A673 (cell line): Measurements from ENCODE around the gene KRT71. TPM values are rescaled to one million over a fixed set of nuclear protein-coding genes. Genes with fewer than 3 reads are reported as not detected.

Source experiments
- BruUV-seq: library from RNA; stranded (reverse); fragments of 400-500 nt; replicated peaks from 2 replicates; lab custom pipeline; 2021; lab: Mats Ljungman, UMichigan
- CTCF ChIA-PET: fragments of 300-600 bp; sonication (Branson Sonifier 250); formaldehyde crosslinking; loops from one replicate; lab custom pipeline; 2022; ENCODE audit warnings: antibody characterized with exemption; lab: Charles Lee
- POLR2A ChIA-PET: fragments of 300-600 bp; sonication (Branson Sonifier 250); formaldehyde crosslinking; loops from one replicate; lab custom pipeline; 2022; ENCODE audit warnings: antibody characterized with exemption; ENCODE audit not compliant: low non-redundant PET; lab: Charles Lee
- DNase-seq: peaks from one replicate; pipeline ENCODE4 v3.0.0-alpha.2; 2015; ENCODE audit warnings: low spot score
- H3K27ac ChIP-seq: fragments of 200-600 bp; sonication (generic); 2 replicates; pipeline ENCODE4 v1.5.1; 2016; ENCODE audit warnings: mixed run types, low read depth, mild to moderate bottlenecking, mixed read lengths, antibody characterized with exemption, low read length; ENCODE audit not compliant: poor library complexity, severe bottlenecking
- H3K27me3 ChIP-seq: fragments of 200-600 bp; sonication (generic); replicated peaks from 2 replicates; pipeline ENCODE4 v1.6.1; 2017; ENCODE audit warnings: mixed run types, low read depth, mild to moderate bottlenecking, mixed read lengths, antibody characterized with exemption, low read length; ENCODE audit not compliant: insufficient read depth, poor library complexity
- H3K36me3 ChIP-seq: fragments of 200-600 bp; sonication (generic); 2 replicates; pipeline ENCODE4 v1.6.1; 2016; ENCODE audit warnings: mixed run types, mild to moderate bottlenecking, mixed read lengths, antibody characterized with exemption, low read length; ENCODE audit not compliant: insufficient read depth, poor library complexity, severe bottlenecking
- H3K4me1 ChIP-seq: fragments of 200-600 bp; sonication (generic); 2 replicates; pipeline ENCODE4 v1.6.1; 2017; ENCODE audit warnings: mixed run types, mild to moderate bottlenecking, mixed read lengths, antibody characterized with exemption, low read length; ENCODE audit not compliant: insufficient read depth, poor library complexity, severe bottlenecking
- H3K4me3 ChIP-seq: fragments of 200-600 bp; sonication (generic); 2 replicates; pipeline ENCODE4 v1.5.1; 2016; ENCODE audit warnings: low read depth, mixed run types, mild to moderate bottlenecking, mixed read lengths, low read length; ENCODE audit not compliant: poor library complexity, severe bottlenecking
- H3K9me3 ChIP-seq: fragments of 200-600 bp; sonication (generic); 2 replicates; pipeline ENCODE4 v1.6.1; 2016; ENCODE audit warnings: mixed run types, low read depth, mild to moderate bottlenecking, mixed read lengths, antibody characterized with exemption, low read length; ENCODE audit not compliant: poor library complexity, severe bottlenecking
- CTCF ChIP-seq: fragments of 300-800, 200-600 bp; sonication (generic); conservative IDR thresholded peaks from 2 replicates; pipeline ENCODE4 v1.5.1; 2017; ENCODE audit warnings: low read depth, mild to moderate bottlenecking, antibody characterized with exemption, low read length, moderate library complexity, mixed read lengths
- EZH2 ChIP-seq: fragments of 200-600 bp; sonication (generic); IDR thresholded peaks from 2 replicates; pipeline ENCODE4 v1.6.1; 2017; ENCODE audit warnings: borderline replicate concordance, low read depth, mild to moderate bottlenecking, mixed read lengths, antibody characterized with exemption, low read length; ENCODE audit not compliant: poor library complexity, severe bottlenecking
- intact Hi-C: fragments of 100-400 bp; cut with micrococcal nuclease; formaldehyde crosslinking; loops from one replicate; pipeline ENCODE4 v1.10.0; 2022; ENCODE audit not compliant: unreplicated experiment
- total RNA-seq: library from RNA; stranded (reverse); gene quantifications from 2 replicates; pipeline ENCODE4 v1.2.3, GENCODE V29; 2021

KRT71 gene
- total RNA-seq, 1 experiment from 2014 or later: not detected

- no TSS peak for BruUV-seq
- no peak for TF ChIP-seq EZH2
- Histone ChIP-seq H3K27ac (no peak overlapping the region), H3K27me3 (peaks cover 6% of the 10 kb centered on the region), H3K36me3 (no peaks in the 10 kb centered on the region), H3K4me3 (no peak overlapping the region), H3K9me3 (no peaks in the 10 kb centered on the region), H3K4me1 (no peaks in the 10 kb centered on the region)
- intact Hi-C loops: no loop called here
- ChIA-PET POLR2A (no interaction called here), CTCF (no interaction called here)
- no peak for DNase-seq
These were observed 13.9 kb upstream of the KRT71 start for GRCh38 chr12:52566847-52567291.

GRCh38 chr12:52564582-52564981 is 11.6 kb upstream of the KRT71 start:
- Histone ChIP-seq H3K27ac (no peak overlapping the region), H3K27me3 (peaks cover 3% of the 10 kb centered on the region), H3K9me3 (no peaks in the 10 kb centered on the region), H3K4me1 (no peaks in the 10 kb centered on the region), H3K36me3 (no peaks in the 10 kb centered on the region), H3K4me3 (no peak overlapping the region)
- ChIA-PET CTCF (no interaction called here), POLR2A (no interaction called here)
- no peak for TF ChIP-seq EZH2
- no peak for TF ChIP-seq CTCF
- intact Hi-C loops: no loop called here
- no TSS peak for BruUV-seq
- no peak for DNase-seq

- no peak overlapping the region for H3K4me3 ChIP-seq
- H3K36me3 ChIP-seq: no peaks in the 10 kb centered on the region
- H3K9me3 ChIP-seq: no peaks in the 10 kb centered on the region
- H3K27ac ChIP-seq: no peak overlapping the region
- no peak for DNase-seq
- peak; percentile 34; the same call in 1 of the 2 replicates for TF ChIP-seq CTCF
- TF ChIP-seq EZH2: no peak
- ChIA-PET CTCF (interaction anchor here (0.6 kb wide), 1 partner anchor 309 kb away, joined by 4 read pairs; no protein-coding TSS in a partner anchor), POLR2A (no interaction called here)
- H3K27me3 ChIP-seq: peaks cover 3% of the 10 kb centered on the region
- intact Hi-C loops: no loop called here
- H3K4me1 ChIP-seq: no peaks in the 10 kb centered on the region
- BruUV-seq: no TSS peak
These were observed 9.0 kb upstream of the KRT71 start for GRCh38 chr12:52561880-52562449.

- Histone ChIP-seq H3K4me3 (no peak overlapping the region), H3K36me3 (no peaks in the 10 kb centered on the region), H3K27ac (no peak overlapping the region), H3K27me3 (peaks cover 9% of the 10 kb centered on the region), H3K9me3 (no peaks in the 10 kb centered on the region), H3K4me1 (no peaks in the 10 kb centered on the region)
- no peak for DNase-seq
- TF ChIP-seq CTCF (no peak), EZH2 (no peak)
- intact Hi-C loops: no loop called here
- CTCF ChIA-PET: interaction anchor here (0.5 kb wide), 1 partner anchor 318 kb away, joined by 3 read pairs; no protein-coding TSS in a partner anchor
- POLR2A ChIA-PET: no interaction called here
- BruUV-seq: no TSS peak
These were observed 7.0 kb upstream of the KRT71 start for GRCh38 chr12:52559979-52560378.
